Sigmoid colon (tissue), 4 donors: ENCODE data around the gene SBF2.

Experiments used
- CTCF ChIP-seq, 4 experiments: fragments of 450-650 bp in 3 of 4; fragments of 200-600 bp in 1 of 4; IDR thresholded peaks; one replicate each; pipeline ENCODE4 v1.5.1; 2016 to 2019; ENCODE audit warnings: antibody characterized with exemption in 4 of 4, mild to moderate bottlenecking in 3 of 4, moderate library complexity in 2 of 4
- POLR2AphosphoS5 ChIP-seq, 4 donors: sonication (generic); formaldehyde crosslinking; IDR thresholded peaks; one replicate each; pipeline ENCODE4 v1.6.1; 2017; ENCODE audit warnings: antibody characterized with exemption in 4 of 4

- peak in 1 of 4 donors; percentile 6 for TF ChIP-seq POLR2AphosphoS5 (IDR thresholded peaks at IDR 0.05)
- no peak for TF ChIP-seq CTCF (IDR thresholded peaks at IDR 0.05)
Measured at GRCh38 chr11:10329935-10330334, 35.9 kb upstream of the SBF2 start.
